Measurements from ENCODE around the gene GUCY1B1.

- TF ChIP-seq CTCF (IDR thresholded peaks at IDR 0.05; ENCODE audit: insufficient read depth, low read depth, low read length): no peak
- TF ChIP-seq EZH2 (IDR thresholded peaks at IDR 0.05; ENCODE audit: insufficient read depth, low read length): no peak
Observed at GRCh38 chr4:155799794-155800123, 40.9 kb downstream of the GUCY1B1 start.

Measured in astrocyte (in vitro differentiated cells and primary cell).